K562 (cell line): ENCODE results near the gene FANCC.

ENCODE experiments used
- CREB1 ChIP-seq, 2 experiments: sonication (generic) in 1 of 2; formaldehyde crosslinking in 1 of 2; IDR thresholded peaks; 2 replicates each; pipeline versions ENCODE4 v1.6.1 to v1.8.0; 2012 to 2022; ENCODE audit warnings: inconsistent platforms in 1 of 2, mild to moderate bottlenecking in 1 of 2, missing genetic modification reagents in 1 of 2, moderate library complexity in 1 of 2
- ELF1 ChIP-seq: fragments of 200-800 bp; sonication (Bioruptor generic); IDR thresholded peaks from 2 replicates; pipeline ENCODE4 v1.6.1; 2016; ENCODE audit warnings: missing genetic modification characterization, missing compliant biosample characterization
- EP300 ChIP-seq: IDR thresholded peaks from 2 replicates; pipeline ENCODE4 v1.6.1; 2012; ENCODE audit warnings: low read length, improper control_type of control experiment
- HCFC1 ChIP-seq: IDR thresholded peaks from 2 replicates; pipeline ENCODE4 v1.6.1; 2012; ENCODE audit warnings: low read depth, low read length, improper control_type of control experiment
- POU5F1 ChIP-seq: fragments of 150-350 bp; IDR thresholded peaks from 2 replicates; pipeline ENCODE4 v1.6.1; 2014; ENCODE audit warnings: borderline replicate concordance, low read length, low read depth, mild to moderate bottlenecking; ENCODE audit not compliant: partially characterized antibody
- SMARCB1 ChIP-seq: IDR thresholded peaks from 2 replicates; pipeline ENCODE4 v1.6.1; 2011; ENCODE audit warnings: improper control_type of control experiment, low read depth; ENCODE audit not compliant: insufficient read length
- TCF3 ChIP-seq: sonication (generic); formaldehyde crosslinking; IDR thresholded peaks from 2 replicates; pipeline ENCODE4 v1.4.0; 2020; ENCODE audit warnings: mild to moderate bottlenecking, missing genetic modification reagents
- ZKSCAN1 ChIP-seq: fragments of 150-350 bp; IDR thresholded peaks from 2 replicates; pipeline ENCODE4 v1.6.1; 2016; ENCODE audit warnings: low read depth, low read length
- ZNF121 ChIP-seq: sonication (generic); formaldehyde crosslinking; conservative IDR thresholded peaks from 2 replicates; pipeline ENCODE4 v1.8.0; 2022; ENCODE audit warnings: missing genetic modification reagents
- ZNF408 ChIP-seq: fragments of 250-450 bp; sonication (Bioruptor Pico); IDR thresholded peaks from 2 replicates; pipeline ENCODE4 v1.4.0; 2020; ENCODE audit warnings: low read depth, mild to moderate bottlenecking, moderate library complexity
- TF ChIP-seq, protein P1 (sequence below): fragments of 450-650 bp; IDR thresholded peaks from 2 replicates; pipeline ENCODE4 v1.6.1; 2018; ENCODE audit not compliant: partially characterized antibody
- TF ChIP-seq, protein P2 (sequence below), 3 experiments: IDR thresholded peaks in 2 of 3; conservative IDR thresholded peaks in 1 of 3; 2 replicates each; pipeline ENCODE4 v1.5.1; 2011 to 2012; ENCODE audit warnings: low read length in 3 of 3, mild to moderate bottlenecking in 3 of 3, control low read depth in 2 of 3, improper control_type of control experiment in 1 of 3, inconsistent platforms in 1 of 3, low read depth in 1 of 3, mixed read lengths in 1 of 3, moderate library complexity in 1 of 3; ENCODE audit not compliant: insufficient read depth in 2 of 3
- TF ChIP-seq, protein P3 (sequence below), 2 experiments: fragments of 450-650 bp; formaldehyde crosslinking in 1 of 2; IDR thresholded peaks; 2 replicates each; pipeline versions ENCODE4 v1.4.0 to v1.6.1; 2014 to 2020; ENCODE audit warnings: mild to moderate bottlenecking in 2 of 2, borderline replicate concordance in 1 of 2, low read depth in 1 of 2
- TF ChIP-seq, protein P4 (sequence below): sonication (generic); formaldehyde crosslinking; IDR thresholded peaks from 2 replicates; pipeline ENCODE4 v1.8.1; 2022; ENCODE audit warnings: missing genetic modification reagents

DNA sequence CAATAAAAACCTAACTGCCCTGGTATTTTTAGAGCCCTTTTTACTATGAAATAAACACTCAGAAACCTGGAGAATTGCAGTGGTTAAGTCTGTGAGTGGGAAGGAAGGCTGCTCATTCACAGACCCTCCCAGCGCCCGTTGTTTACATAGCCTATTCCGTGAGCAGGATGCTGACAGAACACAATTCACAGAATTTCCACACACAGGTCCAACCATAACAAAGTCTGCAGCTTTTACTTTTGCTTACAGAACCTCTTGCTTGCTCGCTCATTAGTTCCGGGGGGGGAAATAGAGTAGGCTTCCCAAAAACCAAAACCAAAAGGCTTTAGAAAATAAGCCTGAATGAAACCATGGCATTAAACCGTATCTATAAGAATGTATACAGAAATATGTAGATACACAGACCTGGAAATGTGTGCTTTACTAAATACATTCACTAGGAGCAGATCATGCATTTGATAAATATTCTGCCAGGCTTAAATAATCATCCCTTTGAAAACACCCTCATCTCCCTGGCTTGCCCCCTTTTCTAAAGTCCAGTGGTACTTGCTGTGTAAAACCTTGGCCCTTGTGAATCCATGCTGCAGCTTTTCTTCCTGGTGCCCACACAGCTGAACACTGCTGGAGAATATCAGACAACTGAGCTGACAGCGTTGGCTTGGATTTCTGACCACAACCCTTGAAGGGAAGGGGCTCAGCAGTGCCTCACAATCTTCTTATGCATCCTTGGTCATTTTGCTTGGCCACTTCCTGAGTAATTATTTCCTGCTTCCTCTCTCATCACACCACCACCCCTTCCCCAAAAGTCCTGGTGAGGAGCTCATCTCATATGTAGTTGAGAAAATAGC lies 128.0 kb downstream of the FANCC start:
- TF ChIP-seq, protein P1, sequence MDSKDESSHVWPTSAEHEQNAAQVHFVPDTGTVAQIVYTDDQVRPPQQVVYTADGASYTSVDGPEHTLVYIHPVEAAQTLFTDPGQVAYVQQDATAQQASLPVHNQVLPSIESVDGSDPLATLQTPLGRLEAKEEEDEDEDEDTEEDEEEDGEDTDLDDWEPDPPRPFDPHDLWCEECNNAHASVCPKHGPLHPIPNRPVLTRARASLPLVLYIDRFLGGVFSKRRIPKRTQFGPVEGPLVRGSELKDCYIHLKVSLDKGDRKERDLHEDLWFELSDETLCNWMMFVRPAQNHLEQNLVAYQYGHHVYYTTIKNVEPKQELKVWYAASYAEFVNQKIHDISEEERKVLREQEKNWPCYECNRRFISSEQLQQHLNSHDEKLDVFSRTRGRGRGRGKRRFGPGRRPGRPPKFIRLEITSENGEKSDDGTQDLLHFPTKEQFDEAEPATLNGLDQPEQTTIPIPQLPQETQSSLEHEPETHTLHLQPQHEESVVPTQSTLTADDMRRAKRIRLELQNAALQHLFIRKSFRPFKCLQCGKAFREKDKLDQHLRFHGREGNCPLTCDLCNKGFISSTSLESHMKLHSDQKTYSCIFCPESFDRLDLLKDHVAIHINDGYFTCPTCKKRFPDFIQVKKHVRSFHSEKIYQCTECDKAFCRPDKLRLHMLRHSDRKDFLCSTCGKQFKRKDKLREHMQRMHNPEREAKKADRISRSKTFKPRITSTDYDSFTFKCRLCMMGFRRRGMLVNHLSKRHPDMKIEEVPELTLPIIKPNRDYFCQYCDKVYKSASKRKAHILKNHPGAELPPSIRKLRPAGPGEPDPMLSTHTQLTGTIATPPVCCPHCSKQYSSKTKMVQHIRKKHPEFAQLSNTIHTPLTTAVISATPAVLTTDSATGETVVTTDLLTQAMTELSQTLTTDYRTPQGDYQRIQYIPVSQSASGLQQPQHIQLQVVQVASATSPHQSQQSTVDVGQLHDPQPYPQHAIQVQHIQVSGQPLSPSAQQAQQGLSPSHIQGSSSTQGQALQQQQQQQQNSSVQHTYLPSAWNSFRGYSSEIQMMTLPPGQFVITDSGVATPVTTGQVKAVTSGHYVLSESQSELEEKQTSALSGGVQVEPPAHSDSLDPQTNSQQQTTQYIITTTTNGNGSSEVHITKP: no peak
- TF ChIP-seq, protein P2, sequence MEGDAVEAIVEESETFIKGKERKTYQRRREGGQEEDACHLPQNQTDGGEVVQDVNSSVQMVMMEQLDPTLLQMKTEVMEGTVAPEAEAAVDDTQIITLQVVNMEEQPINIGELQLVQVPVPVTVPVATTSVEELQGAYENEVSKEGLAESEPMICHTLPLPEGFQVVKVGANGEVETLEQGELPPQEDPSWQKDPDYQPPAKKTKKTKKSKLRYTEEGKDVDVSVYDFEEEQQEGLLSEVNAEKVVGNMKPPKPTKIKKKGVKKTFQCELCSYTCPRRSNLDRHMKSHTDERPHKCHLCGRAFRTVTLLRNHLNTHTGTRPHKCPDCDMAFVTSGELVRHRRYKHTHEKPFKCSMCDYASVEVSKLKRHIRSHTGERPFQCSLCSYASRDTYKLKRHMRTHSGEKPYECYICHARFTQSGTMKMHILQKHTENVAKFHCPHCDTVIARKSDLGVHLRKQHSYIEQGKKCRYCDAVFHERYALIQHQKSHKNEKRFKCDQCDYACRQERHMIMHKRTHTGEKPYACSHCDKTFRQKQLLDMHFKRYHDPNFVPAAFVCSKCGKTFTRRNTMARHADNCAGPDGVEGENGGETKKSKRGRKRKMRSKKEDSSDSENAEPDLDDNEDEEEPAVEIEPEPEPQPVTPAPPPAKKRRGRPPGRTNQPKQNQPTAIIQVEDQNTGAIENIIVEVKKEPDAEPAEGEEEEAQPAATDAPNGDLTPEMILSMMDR (IDR thresholded peaks at IDR 0.05 in 2 of 3, conservative IDR thresholded peaks at IDR 0.05 in 1 of 3; ENCODE audit: insufficient read depth in 2 of 3, low read depth in 1 of 3, low read length in 3 of 3): no peak
- TF ChIP-seq ZKSCAN1 (no peak), ZNF121 (CRISPR knock-in tag) (no peak), ELF1 (tag) (no peak), POU5F1 (no peak), CREB1 (IDR thresholded peaks at IDR 0.05) (no peak), CREB1 (CRISPR knock-in tag; IDR thresholded peaks at IDR 0.05) (no peak), HCFC1 (no peak), ZNF408 (CRISPR knock-in tag) (no peak), TCF3 (no peak), SMARCB1 (no peak), EP300 (no peak)
- TF ChIP-seq, protein P3, sequence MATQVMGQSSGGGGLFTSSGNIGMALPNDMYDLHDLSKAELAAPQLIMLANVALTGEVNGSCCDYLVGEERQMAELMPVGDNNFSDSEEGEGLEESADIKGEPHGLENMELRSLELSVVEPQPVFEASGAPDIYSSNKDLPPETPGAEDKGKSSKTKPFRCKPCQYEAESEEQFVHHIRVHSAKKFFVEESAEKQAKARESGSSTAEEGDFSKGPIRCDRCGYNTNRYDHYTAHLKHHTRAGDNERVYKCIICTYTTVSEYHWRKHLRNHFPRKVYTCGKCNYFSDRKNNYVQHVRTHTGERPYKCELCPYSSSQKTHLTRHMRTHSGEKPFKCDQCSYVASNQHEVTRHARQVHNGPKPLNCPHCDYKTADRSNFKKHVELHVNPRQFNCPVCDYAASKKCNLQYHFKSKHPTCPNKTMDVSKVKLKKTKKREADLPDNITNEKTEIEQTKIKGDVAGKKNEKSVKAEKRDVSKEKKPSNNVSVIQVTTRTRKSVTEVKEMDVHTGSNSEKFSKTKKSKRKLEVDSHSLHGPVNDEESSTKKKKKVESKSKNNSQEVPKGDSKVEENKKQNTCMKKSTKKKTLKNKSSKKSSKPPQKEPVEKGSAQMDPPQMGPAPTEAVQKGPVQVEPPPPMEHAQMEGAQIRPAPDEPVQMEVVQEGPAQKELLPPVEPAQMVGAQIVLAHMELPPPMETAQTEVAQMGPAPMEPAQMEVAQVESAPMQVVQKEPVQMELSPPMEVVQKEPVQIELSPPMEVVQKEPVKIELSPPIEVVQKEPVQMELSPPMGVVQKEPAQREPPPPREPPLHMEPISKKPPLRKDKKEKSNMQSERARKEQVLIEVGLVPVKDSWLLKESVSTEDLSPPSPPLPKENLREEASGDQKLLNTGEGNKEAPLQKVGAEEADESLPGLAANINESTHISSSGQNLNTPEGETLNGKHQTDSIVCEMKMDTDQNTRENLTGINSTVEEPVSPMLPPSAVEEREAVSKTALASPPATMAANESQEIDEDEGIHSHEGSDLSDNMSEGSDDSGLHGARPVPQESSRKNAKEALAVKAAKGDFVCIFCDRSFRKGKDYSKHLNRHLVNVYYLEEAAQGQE (IDR thresholded peaks at IDR 0.05; ENCODE audit: borderline replicate concordance): no peak
- TF ChIP-seq, protein P3 (CRISPR knock-in tag; IDR thresholded peaks at IDR 0.05; ENCODE audit: low read depth): no peak
- TF ChIP-seq, protein P4, sequence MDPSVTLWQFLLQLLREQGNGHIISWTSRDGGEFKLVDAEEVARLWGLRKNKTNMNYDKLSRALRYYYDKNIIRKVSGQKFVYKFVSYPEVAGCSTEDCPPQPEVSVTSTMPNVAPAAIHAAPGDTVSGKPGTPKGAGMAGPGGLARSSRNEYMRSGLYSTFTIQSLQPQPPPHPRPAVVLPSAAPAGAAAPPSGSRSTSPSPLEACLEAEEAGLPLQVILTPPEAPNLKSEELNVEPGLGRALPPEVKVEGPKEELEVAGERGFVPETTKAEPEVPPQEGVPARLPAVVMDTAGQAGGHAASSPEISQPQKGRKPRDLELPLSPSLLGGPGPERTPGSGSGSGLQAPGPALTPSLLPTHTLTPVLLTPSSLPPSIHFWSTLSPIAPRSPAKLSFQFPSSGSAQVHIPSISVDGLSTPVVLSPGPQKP (CRISPR knock-in tag): no peak
